Glomerular visceral epithelial cell (primary cell): ENCODE measurements around the gene HOXD12.

Experiments used
- DNase-seq: peaks from one replicate; pipeline ENCODE4 v3.0.0-alpha.2; 2016; ENCODE audit errors: extremely low spot score

Gene HOXD12, protein sequence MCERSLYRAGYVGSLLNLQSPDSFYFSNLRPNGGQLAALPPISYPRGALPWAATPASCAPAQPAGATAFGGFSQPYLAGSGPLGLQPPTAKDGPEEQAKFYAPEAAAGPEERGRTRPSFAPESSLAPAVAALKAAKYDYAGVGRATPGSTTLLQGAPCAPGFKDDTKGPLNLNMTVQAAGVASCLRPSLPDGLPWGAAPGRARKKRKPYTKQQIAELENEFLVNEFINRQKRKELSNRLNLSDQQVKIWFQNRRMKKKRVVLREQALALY

GRCh38 chr2:176099728-176100546 is at the start of gene HOXD12:
Gene HOXD12 (plus strand): TSS chr2:176099795. CDS start chr2:176099802, 7 bp downstream.
- DNase-seq, result no peak

DNA sequence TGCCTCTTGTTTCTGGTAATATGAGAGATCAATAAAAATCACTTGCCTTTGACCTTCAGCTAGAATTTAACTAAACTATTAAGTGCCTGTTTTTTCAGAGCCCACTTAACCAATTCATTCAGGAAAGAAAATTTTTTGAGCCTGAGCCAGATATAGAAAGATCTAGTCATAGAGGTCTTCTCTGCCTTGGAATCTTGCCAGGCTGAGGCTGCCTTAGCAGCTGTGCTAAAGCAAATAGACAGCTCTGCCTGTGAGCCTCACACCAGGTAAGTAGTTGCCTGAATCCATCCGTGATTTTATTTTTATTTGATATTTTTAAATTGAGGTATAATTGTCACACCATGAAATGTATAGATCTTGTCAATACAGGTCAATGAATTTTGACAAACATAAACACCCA is 43.2 kb upstream of the HOXD12 start:
- DNase-seq, result peak; percentile 20

DNA sequence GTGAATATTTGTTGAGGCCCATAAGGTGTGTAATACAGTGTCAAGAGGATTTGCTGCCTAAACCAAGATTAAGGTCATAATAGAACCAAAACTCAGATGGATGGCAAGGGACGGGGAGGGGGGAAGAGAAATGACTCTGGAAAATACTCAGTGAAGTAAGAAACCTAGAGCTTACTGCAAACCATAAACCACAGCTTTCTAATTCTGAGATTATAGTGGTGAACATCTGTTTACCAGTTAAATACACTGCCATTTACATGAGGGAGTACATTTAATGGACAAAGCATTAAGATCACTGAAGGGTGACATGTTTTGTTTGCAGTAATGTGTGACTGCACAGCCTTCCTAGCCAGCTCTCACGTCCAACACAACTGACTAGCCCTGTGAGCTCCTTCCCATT is 35.6 kb upstream of the HOXD12 start:
- DNase-seq, result no peak

GRCh38 chr2:176066645-176067588 is 32.7 kb upstream of the HOXD12 start:
- no peak for DNase-seq

GRCh38 chr2:176067589-176068418 is 31.8 kb upstream of the HOXD12 start:
- DNase-seq, result no peak

GRCh38 chr2:176068419-176068832 is 31.2 kb upstream of the HOXD12 start:
- no peak for DNase-seq

GRCh38 chr2:176071330-176072291 is 28.0 kb upstream of the HOXD12 start:
- DNase-seq, result no peak

GRCh38 chr2:176072292-176072669 is 27.3 kb upstream of the HOXD12 start:
- no peak for DNase-seq

- no peak for DNase-seq
These were observed 26.4 kb upstream of the HOXD12 start for GRCh38 chr2:176072951-176073904.

DNA sequence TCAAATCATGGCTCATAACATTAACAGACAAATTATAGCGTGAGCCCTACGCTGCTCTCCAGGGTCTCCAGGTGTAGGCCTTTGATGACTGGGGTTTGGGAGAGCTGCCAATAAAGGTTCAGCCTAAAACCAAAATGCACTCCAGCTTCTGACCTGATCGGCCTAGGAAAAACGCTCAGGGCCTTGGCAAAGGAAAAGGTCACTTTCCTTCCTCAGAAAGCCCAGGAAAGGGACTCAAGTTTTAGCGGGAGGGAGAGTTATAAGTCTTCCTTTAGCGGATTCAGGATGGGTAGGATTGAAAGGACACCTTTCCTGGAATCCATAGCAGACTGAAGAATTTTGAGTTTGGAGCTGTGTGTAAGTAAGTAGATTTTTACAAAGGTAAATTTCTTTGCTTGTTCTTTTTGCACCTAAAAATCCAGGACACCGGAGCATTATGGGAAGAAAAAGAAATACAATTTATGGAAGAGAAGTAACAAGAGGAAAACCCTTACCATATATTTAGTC is 24.6 kb upstream of the HOXD12 start:
- DNase-seq, result no peak

GRCh38 chr2:176075481-176075880 is 24.1 kb upstream of the HOXD12 start:
- DNase-seq, result no peak

DNA sequence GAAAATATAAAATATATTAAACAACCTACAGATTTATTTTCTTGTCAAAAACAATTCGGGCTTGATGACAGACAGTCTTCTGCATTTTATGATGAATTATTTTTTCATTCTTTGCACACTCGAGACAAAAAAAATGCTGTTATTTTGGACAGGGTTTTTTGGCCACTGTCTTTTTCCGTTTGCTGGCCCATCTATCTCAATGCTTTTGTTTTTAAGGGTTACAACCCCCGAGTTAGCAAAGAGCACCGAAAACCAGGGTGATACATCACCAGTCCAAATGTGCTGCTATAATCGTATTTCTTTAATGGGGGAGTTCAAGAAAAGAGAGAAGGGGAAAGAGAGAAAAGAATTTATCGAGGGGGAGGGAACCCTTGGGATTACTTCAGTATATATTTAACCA is 23.5 kb upstream of the HOXD12 start:
- DNase-seq, result no peak

- DNase-seq, result no peak
These were observed 22.8 kb upstream of the HOXD12 start for GRCh38 chr2:176076796-176077195.

- no peak for DNase-seq
These were observed 20.9 kb upstream of the HOXD12 start for GRCh38 chr2:176078541-176079284.

- DNase-seq, result no peak
These were observed 20.2 kb upstream of the HOXD12 start for GRCh38 chr2:176079285-176079830.

- peak; percentile 68 for DNase-seq
These were observed 19.6 kb upstream of the HOXD12 start for GRCh38 chr2:176079831-176080539.
